K562 (cell line): ENCODE data around the gene USP10. TPM values are rescaled to one million over a fixed set of nuclear protein-coding genes. Genes with fewer than 3 reads are reported as not detected.
A peak's percentile ranks its signal among the peaks of the same experiment; 100 is the strongest.

Experiments
- BCL6 ChIP-seq: fragments of 250-450 bp; sonication (Bioruptor Pico); IDR thresholded peaks from 2 replicates; pipeline ENCODE4 v1.4.0; 2020
- CBFA2T3 ChIP-seq: fragments of 450-650 bp; IDR thresholded peaks from 2 replicates; pipeline ENCODE4 v1.6.1; 2017
- ETV6 ChIP-seq, 3 experiments: fragments of 150-350 bp in 1 of 3; sonication (generic) in 1 of 3; formaldehyde crosslinking in 1 of 3; IDR thresholded peaks; 2 replicates each; pipeline versions ENCODE4 v1.6.1 to v1.8.0; 2014 to 2022; ENCODE audit warnings: borderline replicate concordance in 2 of 3, low read depth in 2 of 3, antibody characterized with exemption in 1 of 3, low read length in 1 of 3, mild to moderate bottlenecking in 1 of 3, missing genetic modification reagents in 1 of 3
- KDM5B ChIP-seq: fragments of 200-600 bp; sonication (generic); IDR thresholded peaks from 2 replicates; pipeline ENCODE4 v1.6.1; 2012; ENCODE audit warnings: low read depth, mild to moderate bottlenecking, moderate library complexity, low read length, control low read depth, inconsistent platforms; ENCODE audit not compliant: insufficient replicate concordance
- KLF13 ChIP-seq: fragments of 450-650 bp; IDR thresholded peaks from 2 replicates; pipeline ENCODE4 v1.6.1; 2016; ENCODE audit warnings: missing genetic modification characterization, low read depth, mild to moderate bottlenecking, missing compliant biosample characterization, moderate library complexity, borderline replicate concordance
- MAFK ChIP-seq: IDR thresholded peaks from 2 replicates; pipeline ENCODE4 v1.6.1; 2011; ENCODE audit warnings: low read length, improper control_type of control experiment
- NFXL1 ChIP-seq: fragments of 450-650 bp; formaldehyde crosslinking; IDR thresholded peaks from 2 replicates; pipeline ENCODE4 v1.4.0; 2021; ENCODE audit warnings: mild to moderate bottlenecking
- PHTF2 ChIP-seq: fragments of 250-450 bp; sonication (Bioruptor Pico); IDR thresholded peaks from 2 replicates; pipeline ENCODE4 v1.5.0; 2021; ENCODE audit warnings: mild to moderate bottlenecking
- PTRF ChIP-seq: fragments of 450-650 bp; IDR thresholded peaks from 2 replicates; pipeline ENCODE4 v1.6.1; 2016; ENCODE audit warnings: mild to moderate bottlenecking, missing genetic modification characterization, missing compliant biosample characterization
- SAP30 ChIP-seq: fragments of 200-600 bp; sonication (generic); IDR thresholded peaks from 2 replicates; pipeline ENCODE4 v1.6.1; 2012; ENCODE audit warnings: borderline replicate concordance, low read depth, mild to moderate bottlenecking, moderate library complexity, low read length, control low read depth, inconsistent platforms; ENCODE audit not compliant: insufficient read depth, poor library complexity, severe bottlenecking
- SIN3A ChIP-seq, 2 experiments: fragments of 150-350 bp in 1 of 2; IDR thresholded peaks; 2 replicates each; pipeline ENCODE4 v1.6.1; 2011 to 2016; ENCODE audit warnings: borderline replicate concordance in 2 of 2, low read depth in 2 of 2, low read length in 2 of 2, mild to moderate bottlenecking in 2 of 2, moderate library complexity in 2 of 2; ENCODE audit not compliant: control insufficient read depth in 1 of 2
- SIRT6 ChIP-seq: IDR thresholded peaks from one replicate; pipeline ENCODE4 v1.6.1; 2012; ENCODE audit warnings: low read depth, mild to moderate bottlenecking, control low read depth, inconsistent platforms, low read length, moderate library complexity
- SRSF7 ChIP-seq: fragments of 200-400 bp; formaldehyde crosslinking; optimal IDR thresholded peaks from 2 replicates; pipeline ENCODE3; 2017; ENCODE audit warnings: mild to moderate bottlenecking, low read depth, low read length
- TARDBP ChIP-seq: fragments of 450-650 bp; IDR thresholded peaks from 2 replicates; pipeline ENCODE4 v1.6.1; 2016
- WHSC1 ChIP-seq: IDR thresholded peaks from one replicate; pipeline ENCODE4 v1.6.1; 2012; ENCODE audit warnings: low read length, control low read depth, inconsistent platforms
- ZBTB7A ChIP-seq: IDR thresholded peaks from 2 replicates; pipeline ENCODE4 v1.6.1; 2011; ENCODE audit warnings: low read depth, mild to moderate bottlenecking, low read length, moderate library complexity, borderline replicate concordance; ENCODE audit not compliant: control insufficient read depth
- ZKSCAN3 ChIP-seq: fragments of 250-450 bp; sonication (Bioruptor Pico); IDR thresholded peaks from 2 replicates; pipeline ENCODE4 v1.4.0; 2020
- ZNF696 ChIP-seq: fragments of 250-450 bp; sonication (Bioruptor Pico); conservative IDR thresholded peaks from 2 replicates; pipeline ENCODE4 v1.4.0; 2020; ENCODE audit warnings: mild to moderate bottlenecking, moderate library complexity
- ZNF766 ChIP-seq: fragments of 200-800 bp; sonication (Bioruptor generic); conservative IDR thresholded peaks from 2 replicates; pipeline ENCODE4 v1.6.1; 2016; ENCODE audit warnings: missing genetic modification characterization, missing compliant biosample characterization
- polyA plus RNA-seq, 8 experiments: library from polyadenylated mRNA; depleted of rRNA in 4 of 8; stranded (reverse) in 5 of 8; unstranded in 3 of 8; fragments of >200 nt; fragmentation: Nextera tagmentation in 2 of 8; fragmentation: Illumina TruSeq in 1 of 8; extraction: Ambion mirVana in 2 of 8; extraction: Trizol in 1 of 8; gene quantifications; 2 replicates each; pipeline versions ENCODE4 v1.2.1 to v1.2.3, GENCODE V29; 2011 to 2014; ENCODE audit warnings: inconsistent platforms in 1 of 8, missing spikeins in 1 of 8
- total RNA-seq, 7 experiments: library from RNA; depleted of rRNA in 6 of 7; stranded (reverse); fragments of >200 nt in 6 of 7; fragmentation: Illumina TruSeq in 2 of 7; extraction: Trizol in 2 of 7; gene quantifications; 2 replicates each; pipeline versions ENCODE4 v1.2.1 to v1.2.3, GENCODE V29; 2011 to 2021; ENCODE audit warnings: low replicate concordance in 1 of 7
- TF ChIP-seq, protein P1 (sequence below): fragments of 450-650 bp; formaldehyde crosslinking; conservative IDR thresholded peaks from 2 replicates; pipeline ENCODE4 v1.4.0; 2022; ENCODE audit warnings: mild to moderate bottlenecking, missing genetic modification characterization
- TF ChIP-seq, protein P2 (sequence below): sonication (generic); formaldehyde crosslinking; IDR thresholded peaks from 2 replicates; pipeline ENCODE4 v1.9.0; 2022; ENCODE audit warnings: mild to moderate bottlenecking, missing genetic modification reagents
- TF ChIP-seq, protein P3 (sequence below): fragments of 250-450 bp; sonication (Bioruptor Pico); IDR thresholded peaks from 2 replicates; pipeline ENCODE4 v1.4.0; 2020; ENCODE audit warnings: mild to moderate bottlenecking, moderate library complexity

USP10 gene
- total and polyA plus RNA-seq, 9 of the 15 experiments (the other 6 are each of a cell fraction or from before 2014, with no cell fraction given): 61.7 to 197 (median 116) TPM

- TF ChIP-seq WHSC1: no peak
- TF ChIP-seq ETV6 (IDR thresholded peaks at IDR 0.05; ENCODE audit: borderline replicate concordance in 1 of 2, low read depth in 2 of 2, low read length in 1 of 2): no peak
- TF ChIP-seq ETV6 (CRISPR knock-in tag; IDR thresholded peaks at IDR 0.05; ENCODE audit: borderline replicate concordance): no peak
- TF ChIP-seq KLF13 (tag): no peak
- TF ChIP-seq, protein P1, sequence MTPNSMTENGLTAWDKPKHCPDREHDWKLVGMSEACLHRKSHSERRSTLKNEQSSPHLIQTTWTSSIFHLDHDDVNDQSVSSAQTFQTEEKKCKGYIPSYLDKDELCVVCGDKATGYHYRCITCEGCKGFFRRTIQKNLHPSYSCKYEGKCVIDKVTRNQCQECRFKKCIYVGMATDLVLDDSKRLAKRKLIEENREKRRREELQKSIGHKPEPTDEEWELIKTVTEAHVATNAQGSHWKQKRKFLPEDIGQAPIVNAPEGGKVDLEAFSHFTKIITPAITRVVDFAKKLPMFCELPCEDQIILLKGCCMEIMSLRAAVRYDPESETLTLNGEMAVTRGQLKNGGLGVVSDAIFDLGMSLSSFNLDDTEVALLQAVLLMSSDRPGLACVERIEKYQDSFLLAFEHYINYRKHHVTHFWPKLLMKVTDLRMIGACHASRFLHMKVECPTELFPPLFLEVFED (CRISPR knock-in tag): no peak
- TF ChIP-seq CBFA2T3: no peak
- peak; percentile 38; the same call in 1 of the 2 replicates for TF ChIP-seq TARDBP
- TF ChIP-seq KDM5B: no peak
- TF ChIP-seq, protein P2, sequence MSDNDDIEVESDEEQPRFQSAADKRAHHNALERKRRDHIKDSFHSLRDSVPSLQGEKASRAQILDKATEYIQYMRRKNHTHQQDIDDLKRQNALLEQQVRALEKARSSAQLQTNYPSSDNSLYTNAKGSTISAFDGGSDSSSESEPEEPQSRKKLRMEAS (CRISPR knock-in tag): no peak
- TF ChIP-seq ZNF696 (CRISPR knock-in tag): no peak
- no peak for TF ChIP-seq BCL6 (CRISPR knock-in tag)
- no peak; the same call in 1 of the 2 replicates for TF ChIP-seq MAFK
- no peak for TF ChIP-seq SAP30
- TF ChIP-seq, protein P3, sequence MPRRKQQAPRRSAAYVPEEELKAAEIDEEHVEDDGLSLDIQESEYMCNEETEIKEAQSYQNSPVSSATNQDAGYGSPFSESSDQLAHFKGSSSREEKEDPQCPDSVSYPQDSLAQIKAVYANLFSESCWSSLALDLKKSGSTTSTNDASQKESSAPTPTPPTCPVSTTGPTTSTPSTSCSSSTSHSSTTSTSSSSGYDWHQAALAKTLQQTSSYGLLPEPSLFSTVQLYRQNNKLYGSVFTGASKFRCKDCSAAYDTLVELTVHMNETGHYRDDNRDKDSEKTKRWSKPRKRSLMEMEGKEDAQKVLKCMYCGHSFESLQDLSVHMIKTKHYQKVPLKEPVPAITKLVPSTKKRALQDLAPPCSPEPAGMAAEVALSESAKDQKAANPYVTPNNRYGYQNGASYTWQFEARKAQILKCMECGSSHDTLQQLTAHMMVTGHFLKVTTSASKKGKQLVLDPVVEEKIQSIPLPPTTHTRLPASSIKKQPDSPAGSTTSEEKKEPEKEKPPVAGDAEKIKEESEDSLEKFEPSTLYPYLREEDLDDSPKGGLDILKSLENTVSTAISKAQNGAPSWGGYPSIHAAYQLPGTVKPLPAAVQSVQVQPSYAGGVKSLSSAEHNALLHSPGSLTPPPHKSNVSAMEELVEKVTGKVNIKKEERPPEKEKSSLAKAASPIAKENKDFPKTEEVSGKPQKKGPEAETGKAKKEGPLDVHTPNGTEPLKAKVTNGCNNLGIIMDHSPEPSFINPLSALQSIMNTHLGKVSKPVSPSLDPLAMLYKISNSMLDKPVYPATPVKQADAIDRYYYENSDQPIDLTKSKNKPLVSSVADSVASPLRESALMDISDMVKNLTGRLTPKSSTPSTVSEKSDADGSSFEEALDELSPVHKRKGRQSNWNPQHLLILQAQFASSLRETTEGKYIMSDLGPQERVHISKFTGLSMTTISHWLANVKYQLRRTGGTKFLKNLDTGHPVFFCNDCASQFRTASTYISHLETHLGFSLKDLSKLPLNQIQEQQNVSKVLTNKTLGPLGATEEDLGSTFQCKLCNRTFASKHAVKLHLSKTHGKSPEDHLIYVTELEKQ (CRISPR knock-in tag): no peak
- no peak for TF ChIP-seq NFXL1 (CRISPR knock-in tag)
- TF ChIP-seq SRSF7: no peak
- no peak for TF ChIP-seq ZKSCAN3 (CRISPR knock-in tag)
- TF ChIP-seq SIN3A (IDR thresholded peaks at IDR 0.05; ENCODE audit: borderline replicate concordance in 2 of 2, control insufficient read depth in 1 of 2, low read depth in 2 of 2, low read length in 2 of 2): no peak
- no peak for TF ChIP-seq ZNF766
- TF ChIP-seq ZBTB7A: no peak
- TF ChIP-seq PTRF (tag): no peak
- no peak for TF ChIP-seq SIRT6
- no peak for TF ChIP-seq PHTF2 (CRISPR knock-in tag)
Measured at GRCh38 chr16:84738255-84739038, 38.6 kb downstream of the USP10 start (continued).
